Activated T-cell treated with anti-CD3 and anti-CD28 coated beads, Interleukin-2, amount 50 U/mL, for 24 hours (primary cell): ENCODE measurements around the gene PYY.
"Not testable (repeated sequence)": the region's sequence is repeated elsewhere in the genome, so short reads cannot be mapped to it uniquely, and the experiment has no call there.

Experiments used
- DNase-seq: peaks from one replicate; pipeline ENCODE4 v3.0.0-alpha.2; 2020
- H3K27ac Mint-ChIP-seq: 2 replicates; pipeline ENCODE4 v1.8.0; 2020; ENCODE audit warnings: mild to moderate bottlenecking, mixed read lengths
- H3K27me3 Mint-ChIP-seq: 2 replicates; pipeline ENCODE4 v1.8.0; 2020; ENCODE audit warnings: mixed read lengths
- H3K36me3 Mint-ChIP-seq: 2 replicates; pipeline ENCODE4 v1.8.0; 2020; ENCODE audit warnings: low read depth, mixed read lengths
- H3K4me1 Mint-ChIP-seq: 2 replicates; pipeline ENCODE4 v1.8.0; 2020; ENCODE audit warnings: low read depth, mixed read lengths
- H3K4me3 Mint-ChIP-seq: 2 replicates; pipeline ENCODE4 v1.8.0; 2020; ENCODE audit warnings: mild to moderate bottlenecking, moderate library complexity, mixed read lengths
- H3K9me3 Mint-ChIP-seq: 2 replicates; pipeline ENCODE4 v1.8.0; 2020; ENCODE audit warnings: mixed read lengths

Gene PYY

DNA sequence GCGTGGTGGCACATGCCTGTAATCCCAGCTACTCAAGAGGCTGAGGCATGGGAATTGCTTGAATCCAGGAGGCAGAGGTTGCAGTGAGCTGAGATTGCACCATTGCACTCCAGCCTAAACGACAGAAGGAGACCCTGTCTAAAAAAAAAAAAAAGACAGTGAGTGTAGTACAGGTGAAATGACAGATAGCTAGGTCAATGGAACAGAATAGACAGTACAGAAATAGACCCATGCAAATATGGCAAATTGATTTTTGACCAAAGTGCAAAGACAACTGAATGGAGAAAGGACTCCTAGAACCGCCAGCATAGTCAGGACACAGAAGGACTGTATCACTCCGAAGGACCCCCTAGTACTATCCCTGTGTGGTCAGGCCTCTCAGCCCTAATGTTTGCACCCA lies 16.6 kb upstream of the PYY start:
- Mint-ChIP-seq H3K9me3 (no peaks in the 10 kb centered on the region), H3K4me3 (no peak overlapping the region), H3K27ac (no peak overlapping the region), H3K4me1 (no peaks in the 10 kb centered on the region), H3K27me3 (peaks cover 17% of the 10 kb centered on the region), H3K36me3 (no peaks in the 10 kb centered on the region)
- DNase-seq: no peak

GRCh38 chr17:43967251-43967875 lies 13.6 kb upstream of the PYY start:
- no peaks in the 10 kb centered on the region for H3K4me1 Mint-ChIP-seq
- no peak overlapping the region for H3K27ac Mint-ChIP-seq
- peaks cover 8% of the 10 kb centered on the region for H3K27me3 Mint-ChIP-seq
- no peaks in the 10 kb centered on the region for H3K36me3 Mint-ChIP-seq
- no peak overlapping the region for H3K4me3 Mint-ChIP-seq
- no peak for DNase-seq
- H3K9me3 Mint-ChIP-seq: no peaks in the 10 kb centered on the region

- H3K36me3 Mint-ChIP-seq: no peaks in the 10 kb centered on the region
- H3K4me3 Mint-ChIP-seq: no peak overlapping the region
- H3K9me3 Mint-ChIP-seq: no peaks in the 10 kb centered on the region
- peaks cover 12% of the 10 kb centered on the region for H3K27me3 Mint-ChIP-seq
- no peak overlapping the region for H3K27ac Mint-ChIP-seq
- H3K4me1 Mint-ChIP-seq: no peaks in the 10 kb centered on the region
- DNase-seq: no peak
Measured at GRCh38 chr17:43966276-43966675, 12.5 kb upstream of the PYY start.

DNA sequence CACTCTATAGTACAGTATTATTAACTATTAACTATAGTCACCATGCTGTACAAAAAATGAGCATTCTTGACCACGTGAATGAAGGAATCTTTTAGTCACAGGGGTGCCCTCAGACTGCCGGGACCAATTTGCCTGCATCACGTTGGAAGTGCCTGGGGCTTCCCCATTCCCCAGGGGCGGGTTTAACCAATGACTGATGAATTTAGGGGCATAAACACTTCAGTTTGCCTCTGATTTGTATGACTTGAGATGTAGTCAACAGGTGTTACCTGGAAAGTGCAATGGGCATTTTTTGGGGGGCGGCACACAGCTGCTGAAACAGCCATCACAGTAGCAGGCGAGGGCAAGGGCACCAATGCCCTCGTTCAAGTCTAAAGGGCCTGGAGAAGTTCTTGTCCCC lies 8.7 kb upstream of the PYY start:
- no peaks in the 10 kb centered on the region for H3K36me3 Mint-ChIP-seq
- no peak overlapping the region for H3K4me3 Mint-ChIP-seq
- no peaks in the 10 kb centered on the region for H3K9me3 Mint-ChIP-seq
- peaks cover 2% of the 10 kb centered on the region for H3K4me1 Mint-ChIP-seq
- no peak overlapping the region for H3K27ac Mint-ChIP-seq
- H3K27me3 Mint-ChIP-seq: peaks cover 8% of the 10 kb centered on the region
- no peak for DNase-seq

GRCh38 chr17:43961954-43962353 lies 8.2 kb upstream of the PYY start:
- no peak for DNase-seq
- H3K27me3 Mint-ChIP-seq: peaks cover 8% of the 10 kb centered on the region
- no peak overlapping the region for H3K4me3 Mint-ChIP-seq
- H3K9me3 Mint-ChIP-seq: no peaks in the 10 kb centered on the region
- no peaks in the 10 kb centered on the region for H3K36me3 Mint-ChIP-seq
- H3K4me1 Mint-ChIP-seq: peaks cover 2% of the 10 kb centered on the region
- no peak overlapping the region for H3K27ac Mint-ChIP-seq

GRCh38 chr17:43961292-43961691 lies 7.6 kb upstream of the PYY start:
- DNase-seq, H3K4me3 Mint-ChIP-seq, H3K4me1 Mint-ChIP-seq, H3K36me3 Mint-ChIP-seq, H3K27ac Mint-ChIP-seq, H3K9me3 Mint-ChIP-seq, H3K27me3 Mint-ChIP-seq: not testable (repeated sequence)

- Mint-ChIP-seq H3K36me3 (no peaks in the 10 kb centered on the region), H3K4me1 (peaks cover 2% of the 10 kb centered on the region), H3K27ac (no peak overlapping the region), H3K4me3 (no peak overlapping the region), H3K27me3 (peaks cover 26% of the 10 kb centered on the region), H3K9me3 (no peaks in the 10 kb centered on the region)
- no peak for DNase-seq
Measured at GRCh38 chr17:43958748-43959352, 5.1 kb upstream of the PYY start.

DNA sequence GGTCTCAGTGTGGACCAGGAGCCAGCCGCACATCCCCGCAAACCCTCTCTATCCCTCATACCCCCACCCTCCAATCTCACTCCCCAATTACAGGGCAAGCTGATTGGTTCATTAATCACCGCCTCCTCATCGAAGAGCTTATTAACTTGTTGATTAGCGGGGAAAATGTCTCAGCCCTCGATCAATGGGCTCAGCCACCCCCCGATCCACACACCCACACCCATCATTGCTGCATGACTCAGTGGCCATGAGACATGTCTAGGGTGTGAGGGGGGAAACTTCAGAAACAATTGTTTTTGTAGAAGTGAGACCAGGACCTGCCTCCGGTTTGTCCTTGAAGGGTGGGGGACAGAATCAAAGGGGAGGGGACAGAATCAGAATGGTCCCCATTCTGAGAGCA lies 2.5 kb upstream of the PYY start:
- Mint-ChIP-seq H3K36me3 (no peaks in the 10 kb centered on the region), H3K27ac (no peak overlapping the region), H3K27me3 (peaks cover 38% of the 10 kb centered on the region), H3K4me3 (no peak overlapping the region), H3K4me1 (peaks cover 4% of the 10 kb centered on the region), H3K9me3 (no peaks in the 10 kb centered on the region)
- no peak for DNase-seq

- peak overlapping the region; percentile 51 for H3K4me3 Mint-ChIP-seq
- no peaks in the 10 kb centered on the region for H3K9me3 Mint-ChIP-seq
- peaks cover 3% of the 10 kb centered on the region for H3K4me1 Mint-ChIP-seq
- no peak for DNase-seq
- no peak overlapping the region for H3K27ac Mint-ChIP-seq
- H3K36me3 Mint-ChIP-seq: no peaks in the 10 kb centered on the region
- peaks cover 60% of the 10 kb centered on the region for H3K27me3 Mint-ChIP-seq
Measured at GRCh38 chr17:43952724-43953666, 745 bp downstream of the PYY start.

- Mint-ChIP-seq H3K4me3 (no peak overlapping the region), H3K27me3 (peaks cover 60% of the 10 kb centered on the region), H3K27ac (no peak overlapping the region), H3K9me3 (no peaks in the 10 kb centered on the region), H3K4me1 (peaks cover 3% of the 10 kb centered on the region), H3K36me3 (no peaks in the 10 kb centered on the region)
- no peak for DNase-seq
Measured at GRCh38 chr17:43952351-43952723, 1.4 kb downstream of the PYY start.

DNA sequence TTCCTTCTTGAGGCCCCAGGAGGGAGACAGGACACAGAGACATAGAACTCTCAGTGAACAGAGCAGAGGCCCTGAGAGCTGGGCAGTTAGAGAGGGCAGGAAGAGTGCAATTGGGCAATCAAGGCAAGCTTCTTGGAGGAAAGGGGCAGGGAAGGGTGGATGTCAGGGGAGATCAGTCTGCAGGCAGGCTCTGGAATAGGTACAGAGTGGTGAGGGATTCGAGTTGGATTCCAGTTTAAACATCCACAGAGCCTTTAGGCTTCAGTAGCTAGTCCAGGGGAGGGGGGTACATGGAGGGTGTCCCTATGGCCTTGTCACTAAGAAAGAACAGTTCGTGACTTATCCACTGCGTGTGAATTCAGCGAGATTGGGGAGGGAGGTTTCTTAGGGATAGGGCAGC lies 2.0 kb downstream of the PYY start:
- Mint-ChIP-seq H3K27ac (no peak overlapping the region), H3K4me1 (peaks cover 3% of the 10 kb centered on the region), H3K36me3 (no peaks in the 10 kb centered on the region), H3K27me3 (peaks cover 60% of the 10 kb centered on the region), H3K9me3 (no peaks in the 10 kb centered on the region), H3K4me3 (no peak overlapping the region)
- DNase-seq: no peak

DNA sequence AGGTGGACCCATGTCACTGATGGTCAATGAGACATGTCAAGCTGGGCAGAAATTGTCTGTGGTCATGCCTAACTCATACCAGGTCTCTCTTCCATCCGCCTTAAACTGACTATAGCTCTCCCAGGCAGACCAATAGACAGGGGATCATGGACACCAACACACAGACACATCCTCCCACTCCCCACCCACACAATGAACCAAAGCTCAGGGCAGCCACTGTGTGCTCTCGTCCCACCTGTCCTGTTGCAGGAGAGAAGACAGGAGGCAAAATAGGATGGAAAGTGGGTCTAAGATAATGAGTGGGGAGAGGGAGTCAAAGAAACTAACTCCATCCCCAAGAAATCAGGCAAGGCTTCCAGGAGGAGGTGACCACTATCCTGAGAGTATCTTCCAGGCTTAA lies 3.2 kb downstream of the PYY start:
- peaks cover 56% of the 10 kb centered on the region for H3K27me3 Mint-ChIP-seq
- H3K9me3 Mint-ChIP-seq: no peaks in the 10 kb centered on the region
- no peaks in the 10 kb centered on the region for H3K36me3 Mint-ChIP-seq
- H3K4me3 Mint-ChIP-seq: no peak overlapping the region
- DNase-seq: no peak
- H3K4me1 Mint-ChIP-seq: peaks cover 3% of the 10 kb centered on the region
- H3K27ac Mint-ChIP-seq: no peak overlapping the region

- Mint-ChIP-seq H3K4me3 (no peak overlapping the region), H3K36me3 (no peaks in the 10 kb centered on the region), H3K4me1 (peaks cover 7% of the 10 kb centered on the region), H3K27me3 (peaks cover 51% of the 10 kb centered on the region), H3K27ac (no peak overlapping the region), H3K9me3 (no peaks in the 10 kb centered on the region)
- DNase-seq: no peak
Measured at GRCh38 chr17:43949781-43950180, 4.0 kb downstream of the PYY start.

DNA sequence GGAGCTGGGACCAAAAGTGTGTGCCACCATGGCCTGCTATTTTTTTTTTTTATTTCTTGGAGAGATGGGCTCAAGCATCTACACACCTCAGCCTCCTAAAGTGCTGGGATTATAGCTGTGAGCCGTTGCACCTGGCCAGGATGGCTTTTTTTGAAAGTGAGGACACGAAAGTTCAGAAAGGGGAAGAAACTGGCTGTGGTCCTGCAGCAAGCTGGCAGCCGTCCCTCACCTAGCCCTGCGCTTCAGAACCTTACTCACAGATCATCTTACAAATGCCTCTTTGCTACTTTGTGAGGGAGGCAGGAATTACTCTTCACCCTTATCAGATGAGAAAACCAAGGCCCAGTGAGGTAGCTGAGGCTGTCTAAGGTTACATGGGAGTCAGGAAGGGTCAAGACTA lies 7.0 kb downstream of the PYY start:
- H3K27me3 Mint-ChIP-seq: peaks cover 26% of the 10 kb centered on the region
- H3K9me3 Mint-ChIP-seq: no peaks in the 10 kb centered on the region
- no peak overlapping the region for H3K4me3 Mint-ChIP-seq
- H3K36me3 Mint-ChIP-seq: no peaks in the 10 kb centered on the region
- no peak overlapping the region for H3K27ac Mint-ChIP-seq
- no peak for DNase-seq
- peaks cover 11% of the 10 kb centered on the region for H3K4me1 Mint-ChIP-seq
